Activated CD4-positive, alpha-beta T cell treated with anti-CD3 and anti-CD28 coated beads, Interleukin-2, amount 50 U/mL, for 48 hours (primary cell): ENCODE data around the gene PCSK9.

ENCODE experiments used
- DNase-seq, 2 experiments: peaks; one replicate each; pipeline ENCODE4 v3.0.0-alpha.2; 2020

The PCSK9 gene

DNA sequence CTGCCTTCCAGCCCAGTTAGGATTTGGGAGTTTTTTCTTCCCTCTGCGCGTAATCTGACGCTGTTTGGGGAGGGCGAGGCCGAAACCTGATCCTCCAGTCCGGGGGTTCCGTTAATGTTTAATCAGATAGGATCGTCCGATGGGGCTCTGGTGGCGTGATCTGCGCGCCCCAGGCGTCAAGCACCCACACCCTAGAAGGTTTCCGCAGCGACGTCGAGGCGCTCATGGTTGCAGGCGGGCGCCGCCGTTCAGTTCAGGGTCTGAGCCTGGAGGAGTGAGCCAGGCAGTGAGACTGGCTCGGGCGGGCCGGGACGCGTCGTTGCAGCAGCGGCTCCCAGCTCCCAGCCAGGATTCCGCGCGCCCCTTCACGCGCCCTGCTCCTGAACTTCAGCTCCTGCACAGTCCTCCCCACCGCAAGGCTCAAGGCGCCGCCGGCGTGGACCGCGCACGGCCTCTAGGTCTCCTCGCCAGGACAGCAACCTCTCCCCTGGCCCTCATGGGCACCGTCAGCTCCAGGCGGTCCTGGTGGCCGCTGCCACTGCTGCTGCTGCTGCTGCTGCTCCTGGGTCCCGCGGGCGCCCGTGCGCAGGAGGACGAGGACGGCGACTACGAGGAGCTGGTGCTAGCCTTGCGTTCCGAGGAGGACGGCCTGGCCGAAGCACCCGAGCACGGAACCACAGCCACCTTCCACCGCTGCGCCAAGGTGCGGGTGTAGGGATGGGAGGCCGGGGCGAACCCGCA, at the start of gene PCSK9:
PCSK9 (plus strand) TSS at position 207 of the 741 bp plus-strand sequence; CDS start at position 497, 290 bp downstream.
- no peak for DNase-seq

DNA sequence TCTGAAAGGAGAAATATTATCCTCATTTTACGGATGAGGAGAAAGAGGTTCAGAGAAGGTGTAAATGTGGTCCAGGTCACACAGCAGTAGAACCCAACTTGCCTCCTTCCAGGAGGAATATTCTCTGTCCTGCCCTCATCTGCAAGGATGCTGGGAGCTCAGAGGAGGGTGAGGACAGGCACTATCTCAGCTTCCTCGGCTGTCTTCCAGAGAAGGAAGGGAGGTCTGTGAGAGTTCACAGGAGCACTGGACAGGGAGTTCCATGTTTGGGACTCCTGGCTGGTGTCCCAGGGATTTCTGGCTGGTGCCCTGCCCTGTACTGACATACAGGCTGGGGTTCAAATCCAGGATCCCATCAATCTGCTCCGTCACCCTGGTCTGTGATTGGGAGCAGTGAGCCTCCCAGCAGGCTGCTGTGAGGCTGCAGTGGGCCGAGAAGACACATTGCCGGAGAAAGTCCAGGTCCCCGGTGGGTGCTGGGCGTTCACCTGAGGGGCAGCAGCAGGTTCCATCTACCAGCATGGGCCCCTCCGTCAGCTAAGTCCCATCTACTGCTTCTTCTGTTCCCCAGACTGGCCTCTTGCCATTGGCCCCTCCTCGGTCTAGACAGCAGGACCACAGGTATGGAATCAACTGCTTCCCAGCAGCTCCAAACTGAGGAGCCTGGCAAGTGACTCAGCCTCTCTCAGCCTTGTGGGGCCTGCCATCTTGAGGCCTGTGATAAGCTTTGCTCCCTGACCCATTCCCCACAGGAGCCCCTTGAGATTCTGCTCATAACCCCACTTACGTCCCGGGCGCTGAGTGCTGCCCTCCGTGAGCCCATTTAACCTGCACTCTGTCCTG, 49.2 kb upstream of the PCSK9 start:
- no peak for DNase-seq

DNA sequence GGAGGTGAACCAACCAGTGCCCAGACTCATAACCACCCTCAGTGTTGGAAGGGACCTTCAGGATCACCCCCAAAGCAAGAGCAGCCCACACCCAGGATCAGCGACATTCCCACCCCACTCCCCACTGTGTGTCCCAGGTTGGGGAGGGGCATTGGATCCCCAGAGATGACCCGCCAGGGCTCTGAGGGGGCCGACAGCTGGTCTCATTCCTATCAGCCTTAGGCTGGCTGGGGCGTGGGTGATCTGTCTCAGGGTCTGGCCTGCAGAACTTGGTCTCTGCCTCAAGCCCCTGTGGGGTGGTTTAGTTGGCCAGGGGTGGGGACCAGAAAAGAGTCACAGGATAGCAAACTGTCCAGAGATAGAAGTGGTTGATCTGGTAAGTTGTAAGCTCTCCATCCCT, 48.4 kb upstream of the PCSK9 start:
- no peak for DNase-seq

DNA sequence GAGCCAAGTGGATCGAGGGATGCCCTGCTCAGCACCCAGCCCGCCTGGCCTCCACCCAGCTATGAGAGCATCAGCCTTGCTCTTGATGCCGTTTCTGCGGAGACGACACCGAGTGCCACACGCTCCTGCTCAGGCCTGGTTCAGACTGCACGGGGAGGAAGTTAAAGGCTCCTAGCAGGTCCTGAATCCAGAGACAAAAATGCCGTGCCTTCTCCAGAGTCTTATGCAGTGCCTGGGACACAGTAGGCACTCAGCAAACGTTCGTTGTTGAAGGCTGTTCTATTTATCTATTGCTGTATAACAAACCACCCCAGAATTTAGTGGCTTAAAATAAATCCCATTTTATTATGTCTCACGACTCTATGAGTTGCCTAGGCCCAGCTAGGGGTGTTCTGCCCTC, 47.4 kb upstream of the PCSK9 start:
- no peak for DNase-seq

DNA sequence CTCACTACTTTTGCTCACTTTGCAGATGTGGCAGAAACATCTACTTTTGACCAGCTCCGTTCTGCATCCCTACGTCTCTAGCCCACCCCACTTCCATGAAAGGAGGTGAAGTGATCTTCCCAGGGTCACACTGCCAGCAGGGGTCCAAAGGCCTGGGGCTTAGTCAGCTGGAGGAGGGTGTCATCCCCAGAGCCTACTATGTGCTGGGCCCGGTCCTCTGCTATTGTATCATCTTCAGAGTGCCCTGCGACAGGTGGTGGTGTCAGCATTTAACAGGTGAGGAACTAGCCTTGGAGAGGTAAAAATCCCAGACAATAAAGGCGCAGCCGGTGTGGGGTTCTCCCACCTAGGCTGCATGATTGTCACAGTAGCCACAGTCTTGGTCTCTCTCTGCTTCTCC, 46.2 kb upstream of the PCSK9 start:
- no peak for DNase-seq

DNA sequence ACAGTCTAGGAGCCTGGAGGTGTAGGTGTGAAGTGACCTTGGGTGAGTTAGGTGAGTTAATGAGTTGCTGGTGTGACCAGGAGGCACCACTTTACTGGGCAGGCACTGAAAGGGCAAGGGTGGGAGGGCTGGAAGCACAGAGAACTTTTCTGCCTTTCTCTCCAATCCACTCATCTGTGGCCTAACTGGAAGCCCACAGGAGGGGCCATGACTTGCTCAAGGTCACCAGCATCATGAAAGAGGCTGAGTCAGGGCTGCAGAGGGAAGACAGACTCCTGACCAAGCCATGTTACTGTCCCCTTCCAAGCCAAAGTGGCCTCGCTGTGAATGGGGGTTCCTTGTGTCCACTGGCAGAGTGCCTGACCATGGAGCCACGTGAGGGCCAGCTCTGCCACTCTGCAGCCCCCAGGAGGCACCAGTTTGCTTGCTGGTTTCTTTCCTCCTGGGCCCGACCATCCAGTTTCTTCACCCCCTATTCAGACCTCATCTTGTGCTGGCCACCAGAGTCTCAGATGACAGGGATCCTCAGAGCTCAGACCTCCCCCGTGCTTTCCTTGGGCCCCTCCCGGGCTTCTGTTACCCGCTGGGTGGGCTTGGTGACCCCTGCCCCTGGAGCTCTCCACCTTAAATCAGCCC, 44.9 kb upstream of the PCSK9 start:
- DNase-seq: no peak

DNA sequence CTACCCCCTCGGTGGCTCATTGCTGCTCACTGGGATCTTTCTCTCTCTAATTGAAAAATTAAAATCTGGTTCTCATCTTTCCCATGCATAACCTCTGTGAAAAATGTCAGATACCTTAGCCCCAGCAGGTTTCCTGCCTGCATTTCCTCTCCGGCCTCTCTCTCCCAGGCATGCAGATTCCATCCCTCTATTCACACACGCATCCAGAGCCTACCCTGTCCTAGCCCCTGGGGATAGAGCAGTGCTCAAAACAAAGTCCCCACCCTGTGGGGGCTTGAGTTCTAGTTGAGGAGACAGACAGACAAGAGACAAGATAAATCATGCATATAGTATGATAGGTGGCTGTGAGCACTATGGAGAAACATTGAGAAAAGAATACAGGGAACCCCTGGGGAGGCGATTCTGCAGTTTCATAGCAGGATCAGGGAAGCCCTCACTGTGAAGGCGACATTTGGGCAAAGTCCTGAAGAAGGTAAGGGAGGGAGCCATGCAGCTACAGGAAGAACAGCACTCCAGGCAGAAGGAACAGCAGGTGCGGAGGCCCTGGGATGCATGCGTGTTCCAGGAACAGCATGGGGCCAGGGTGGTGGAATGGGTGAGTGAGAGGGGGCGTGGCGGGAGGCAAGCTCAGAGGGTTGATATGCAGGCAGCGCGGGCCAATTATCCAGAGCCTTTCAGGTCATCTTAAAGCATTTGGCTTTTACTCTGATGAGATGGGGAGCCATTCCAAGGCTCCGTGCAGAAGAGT, 44.2 kb upstream of the PCSK9 start:
- DNase-seq: no peak

DNA sequence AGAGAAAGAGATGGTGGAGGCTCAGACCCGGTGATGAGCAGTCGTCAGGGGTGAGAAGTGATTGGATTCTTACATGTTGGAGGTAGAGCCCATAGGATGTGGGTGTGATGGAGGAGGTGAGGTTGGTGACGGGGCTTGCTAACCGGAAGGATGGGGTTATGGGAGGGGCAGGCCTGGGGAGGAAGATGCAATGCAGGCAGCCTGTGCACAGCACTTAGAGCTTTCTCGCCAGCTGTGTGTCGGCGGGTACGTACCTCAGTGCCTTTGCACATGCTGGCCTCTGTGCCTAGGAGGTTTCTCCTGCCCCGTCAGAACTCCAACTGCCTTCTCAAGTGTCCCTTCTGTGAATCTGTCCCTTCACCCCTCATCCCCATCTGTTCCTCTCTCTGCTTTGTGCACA, 43.5 kb upstream of the PCSK9 start:
- peak; percentile 24 to 29 for DNase-seq

DNA sequence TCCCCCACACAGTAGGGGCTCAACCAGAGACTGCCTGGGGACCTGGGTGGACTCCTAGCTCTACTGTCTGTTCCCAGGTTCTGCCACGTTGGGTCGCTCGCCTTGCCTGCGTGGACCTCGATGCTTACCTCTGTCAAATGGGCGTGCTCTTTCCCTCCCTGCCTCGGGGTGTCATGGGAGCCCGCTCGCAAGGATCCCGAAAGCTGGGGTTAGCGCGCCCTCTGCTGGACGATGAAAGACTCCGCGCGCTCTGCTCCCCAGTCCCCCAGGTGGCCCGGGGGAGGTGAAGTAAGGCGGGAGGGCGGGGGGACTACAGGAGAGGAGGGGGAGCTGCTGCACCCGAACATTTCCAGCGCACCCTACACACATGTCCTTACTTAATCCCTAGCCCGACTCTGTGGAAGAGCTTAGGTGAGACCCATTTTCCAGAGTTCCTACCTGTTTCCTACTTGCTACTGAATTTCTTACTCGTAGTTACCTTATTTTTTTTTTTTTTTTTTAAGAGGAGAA, 42.9 kb upstream of the PCSK9 start:
- peak; percentile 87 to 89 for DNase-seq

DNA sequence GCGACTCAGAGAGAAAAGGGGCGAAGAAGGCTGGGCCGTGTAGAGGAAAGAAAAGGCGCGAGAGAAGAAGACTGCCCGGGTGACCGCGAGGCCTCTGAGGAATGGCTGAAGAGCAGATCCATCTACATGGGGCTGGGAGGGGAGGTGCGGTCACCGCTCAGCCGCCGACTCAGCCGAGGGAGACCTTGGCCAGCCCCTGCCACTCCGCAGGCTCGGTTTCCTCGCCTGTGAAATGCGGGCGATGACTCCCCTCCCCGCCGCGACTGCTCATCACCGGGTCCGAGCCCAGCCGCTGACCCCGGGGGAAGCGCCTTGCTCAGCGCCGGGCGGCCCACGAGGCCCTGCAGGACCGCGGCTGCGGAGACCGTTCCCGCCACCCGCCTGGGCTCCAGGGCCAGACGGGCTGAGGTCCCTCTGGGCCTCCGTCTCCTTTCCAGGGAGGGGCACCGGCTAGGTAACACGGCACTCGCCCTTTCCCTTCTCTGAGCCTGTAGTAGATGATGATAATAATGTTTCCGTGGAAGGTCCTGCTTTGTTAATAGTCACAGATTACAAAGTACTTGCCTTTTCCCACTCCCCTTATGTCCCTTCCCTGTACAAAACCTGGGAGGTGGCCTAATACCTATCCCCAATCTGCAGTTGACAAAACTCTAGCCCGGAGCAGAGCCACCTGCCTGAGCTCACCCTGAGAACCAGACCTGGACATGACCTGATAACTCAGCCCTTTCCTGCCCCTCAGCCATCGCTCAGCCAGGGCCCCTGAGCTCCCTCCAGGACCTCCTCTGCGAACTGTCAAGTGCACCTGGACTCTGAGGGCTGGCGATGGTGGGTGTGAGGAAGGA, 42.3 kb upstream of the PCSK9 start:
- DNase-seq: peak in 1 of 2 experiments; percentile 11

DNA sequence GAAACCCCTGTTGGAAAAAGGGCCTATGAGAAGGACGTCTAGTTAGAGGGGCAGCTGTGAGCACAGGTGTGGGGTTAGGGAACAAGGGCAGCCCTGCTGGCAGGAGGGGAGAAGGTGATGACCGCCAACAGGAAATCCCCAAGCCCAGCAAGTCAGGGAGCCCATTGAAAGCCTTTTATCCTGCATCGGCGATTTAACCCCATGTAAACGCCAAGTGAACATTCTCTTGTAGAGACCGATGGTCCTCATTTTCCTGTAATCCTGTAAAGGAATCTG, 41.7 kb upstream of the PCSK9 start:
- DNase-seq: no peak

DNA sequence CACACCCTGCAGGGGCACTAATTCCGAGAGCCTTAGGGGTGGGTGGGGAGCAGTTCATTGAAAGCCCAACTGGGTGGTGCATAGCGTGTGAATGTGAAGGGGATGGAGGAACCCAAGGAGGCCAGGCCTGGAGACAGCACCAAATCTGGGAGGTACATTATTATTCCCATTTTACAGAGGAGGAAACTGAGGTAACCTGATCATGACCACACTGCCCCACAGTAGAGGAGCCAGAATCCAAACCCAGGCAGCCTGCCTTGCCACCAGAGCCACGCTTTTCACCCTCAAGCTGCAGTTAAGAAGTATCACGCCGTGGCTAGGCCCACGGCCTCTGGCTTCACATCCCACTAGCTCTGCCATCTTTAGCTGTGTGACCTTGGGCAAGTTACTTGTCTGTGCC, 41.2 kb upstream of the PCSK9 start:
- DNase-seq: no peak

DNA sequence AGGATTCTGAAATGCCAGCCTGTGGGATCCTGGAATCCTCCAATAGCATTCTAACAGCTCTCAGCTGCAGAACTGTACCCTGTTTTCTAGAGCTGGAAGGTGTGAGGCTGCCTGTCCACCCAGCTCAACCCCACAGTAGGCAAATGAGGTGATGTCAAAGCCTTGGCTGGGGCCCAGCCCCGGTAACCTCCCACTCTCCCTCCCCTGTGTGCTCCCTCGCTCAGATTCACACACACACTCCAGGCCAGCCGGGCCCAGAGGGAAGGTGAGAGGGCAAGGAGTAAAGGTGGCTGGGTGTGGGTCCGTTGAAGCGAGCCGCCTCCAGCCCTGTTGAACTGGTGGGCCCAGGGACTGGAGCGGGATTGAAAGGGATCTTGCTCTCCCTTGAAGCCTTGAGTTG, 40.7 kb upstream of the PCSK9 start, which contains the start of gene BSND:
BSND (plus strand) TSS at position 257 of the 400 bp plus-strand sequence. CDS start 254 bp downstream, outside the sequence.
- no peak for DNase-seq

DNA sequence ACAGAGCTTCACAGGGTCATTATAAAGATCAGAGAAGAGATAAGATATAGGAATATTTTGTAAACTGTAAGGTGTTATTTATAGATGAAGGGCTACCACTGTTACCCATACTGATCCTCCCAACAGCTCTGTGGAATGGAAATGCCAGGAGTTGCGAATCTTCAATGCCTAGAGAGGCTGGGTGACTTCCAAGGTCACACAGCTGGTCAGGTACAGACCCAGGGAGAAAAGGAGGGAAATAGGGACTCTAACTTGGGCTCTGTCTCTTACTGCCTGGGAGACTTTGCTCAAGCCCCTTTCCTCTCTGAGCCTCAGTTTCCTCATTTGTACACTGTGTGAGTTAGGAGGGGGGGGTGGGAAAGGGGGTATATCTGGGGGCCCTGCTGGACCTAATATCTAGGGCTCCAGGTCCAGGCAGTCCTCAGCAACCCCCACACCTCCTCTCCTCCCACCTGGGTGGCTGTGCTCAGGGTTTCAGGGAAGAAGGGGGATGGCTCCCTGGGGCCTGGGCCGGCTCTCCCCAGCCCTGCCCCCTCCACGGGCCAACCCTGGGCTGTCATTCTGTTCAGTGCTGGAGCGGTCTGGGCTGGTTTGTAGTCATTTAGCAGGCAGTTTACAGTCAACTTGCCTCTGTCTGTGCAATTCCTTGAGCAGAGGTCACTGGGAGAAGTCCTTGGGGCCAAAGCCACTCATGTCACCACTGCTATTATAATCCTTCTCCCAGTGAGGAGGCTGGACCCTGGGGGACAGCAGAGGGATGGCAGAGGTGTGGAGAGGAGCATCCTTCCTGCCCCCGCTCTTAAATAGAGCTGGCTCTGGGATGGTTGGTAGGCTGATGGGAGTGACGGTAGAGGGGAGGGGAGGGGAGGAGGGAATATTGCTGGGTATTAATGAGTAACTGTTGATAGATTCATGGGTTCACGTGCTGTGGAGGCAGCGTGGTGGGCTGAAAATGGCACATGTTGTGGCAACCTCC, 39.0 kb upstream of the PCSK9 start:
- no peak for DNase-seq

DNA sequence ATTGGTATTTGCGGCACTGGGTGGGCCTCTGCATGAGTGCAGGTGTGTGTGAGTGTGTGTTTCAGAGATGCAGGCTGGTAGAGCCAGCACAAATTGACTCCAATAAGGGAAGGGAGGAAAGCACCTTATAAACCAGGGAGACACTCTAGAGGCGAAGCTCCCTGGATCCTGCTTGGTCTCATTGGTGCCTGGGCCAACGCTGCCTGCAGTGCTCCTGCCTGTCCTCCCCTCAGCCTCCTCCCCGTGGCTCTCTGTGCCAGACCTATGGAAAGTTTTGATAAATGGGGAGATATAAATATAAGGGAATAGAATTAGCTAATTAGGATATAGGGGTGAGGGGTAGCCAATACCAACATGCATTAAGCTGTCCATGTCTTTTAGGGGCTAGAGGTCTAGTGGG, 38.0 kb upstream of the PCSK9 start:
- DNase-seq: no peak

DNA sequence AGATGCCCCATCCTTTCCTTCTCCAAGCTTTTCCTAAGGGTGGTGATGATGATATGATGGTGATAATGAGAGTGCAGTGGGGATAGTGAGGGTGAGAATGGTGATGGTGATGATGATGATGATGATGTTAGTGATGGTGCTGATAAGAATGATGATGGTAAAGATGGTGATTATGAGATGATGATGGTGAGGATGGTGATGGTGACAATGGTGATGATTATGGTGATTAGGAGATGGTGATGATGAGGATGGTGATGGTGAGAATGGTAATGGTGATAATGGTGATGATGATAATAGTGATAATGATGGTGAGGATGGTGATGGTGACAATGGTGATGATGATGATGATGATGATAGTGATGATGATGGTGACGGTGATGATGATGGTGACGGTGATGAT, 36.7 kb upstream of the PCSK9 start:
- no peak for DNase-seq

DNA sequence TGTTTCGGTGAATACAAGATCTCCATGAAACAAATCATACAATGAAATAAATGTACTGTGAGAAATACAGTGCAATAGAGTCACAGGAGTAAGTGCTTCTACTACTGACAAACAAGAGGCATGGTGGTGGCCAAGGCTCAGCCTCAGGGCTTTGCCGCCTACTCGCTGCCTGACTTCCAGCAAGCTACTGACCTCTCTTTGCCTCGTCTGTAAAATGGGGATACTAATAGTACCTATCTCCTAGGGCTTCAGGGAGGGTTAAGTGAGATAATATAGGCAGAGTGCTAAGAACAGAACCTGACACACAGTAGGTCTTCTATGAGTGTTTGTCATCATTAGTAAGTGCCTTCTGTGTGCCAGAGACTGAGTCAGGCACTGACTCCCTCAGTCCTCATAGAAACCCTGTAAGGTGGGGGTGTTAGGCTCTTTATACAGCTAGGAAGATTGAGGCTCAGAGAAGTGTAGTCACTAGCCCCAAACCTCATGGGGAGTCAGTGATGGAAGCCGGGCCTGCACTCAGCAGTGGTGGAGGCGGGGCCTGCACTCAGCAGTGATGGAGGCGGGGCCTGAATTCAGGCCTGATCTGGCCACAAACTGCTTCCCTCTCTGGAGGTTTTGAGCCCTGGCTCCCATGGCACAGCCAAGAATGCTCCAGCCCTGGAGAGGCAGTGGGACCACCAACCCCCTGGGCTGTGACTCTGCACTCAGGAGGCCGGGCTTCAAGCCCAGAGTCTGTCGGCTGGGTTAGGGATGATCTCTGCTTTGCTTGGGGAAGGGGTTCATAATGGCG, 33.8 kb upstream of the PCSK9 start:
- DNase-seq: no peak

DNA sequence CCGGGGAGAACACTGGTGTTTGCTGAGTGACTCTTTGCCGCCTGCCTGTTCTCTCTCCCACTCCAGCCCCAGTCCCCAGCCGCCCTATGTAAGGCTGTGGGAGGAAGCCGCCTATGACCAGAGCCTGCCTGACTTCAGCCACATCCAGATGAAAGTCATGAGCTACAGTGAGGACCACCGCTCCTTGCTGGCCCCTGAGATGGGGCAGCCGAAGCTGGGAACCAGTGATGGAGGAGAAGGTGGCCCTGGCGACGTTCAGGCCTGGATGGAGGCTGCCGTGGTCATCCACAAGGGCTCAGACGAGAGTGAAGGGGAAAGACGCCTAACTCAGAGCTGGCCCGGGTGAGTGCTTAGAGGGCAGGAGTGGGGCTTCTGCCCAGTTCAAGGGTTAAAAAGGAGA, 32.4 kb upstream of the PCSK9 start:
- no peak for DNase-seq

DNA sequence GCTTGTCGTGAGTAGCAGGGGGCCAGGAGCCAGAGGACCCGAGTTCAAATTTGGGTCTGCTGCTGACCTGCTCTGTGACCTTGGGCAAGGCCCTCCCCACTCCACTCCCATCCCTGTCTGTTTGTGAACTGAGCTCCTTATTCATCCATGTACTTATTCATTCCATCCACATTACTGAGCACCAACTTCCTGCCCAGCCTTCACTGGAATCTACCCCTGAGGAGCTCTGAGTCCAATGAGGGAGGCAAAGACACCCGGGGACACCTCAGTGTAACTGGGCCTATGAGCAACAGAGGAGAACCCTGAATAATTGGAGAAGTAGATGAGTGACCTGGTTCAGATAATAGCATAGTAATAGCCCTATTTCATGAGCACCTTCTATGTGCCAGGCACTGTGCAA, 31.7 kb upstream of the PCSK9 start:
- DNase-seq: no peak
